OCI-LY1 (cell line): ENCODE data around the gene DUSP1.

Experiments
- H2AFZ ChIP-seq: fragments of 200-600 bp; sonication (generic), shearing (Covaris generic); 2 replicates; pipeline ENCODE4 v1.6.0; 2014; ENCODE audit warnings: antibody characterized with exemption, mild to moderate bottlenecking, low read length
- H3F3A ChIP-seq: fragments of 200-600 bp; sonication (generic), shearing (Covaris generic); 2 replicates; pipeline ENCODE4 v1.6.0; 2014; ENCODE audit warnings: mild to moderate bottlenecking, antibody characterized with exemption, low read length, moderate library complexity; ENCODE audit not compliant: insufficient read depth
- H3K27ac ChIP-seq: fragments of 200-600 bp; sonication (generic); 2 replicates; pipeline ENCODE4 v1.5.1; 2014; ENCODE audit warnings: low read length, mixed run types, mild to moderate bottlenecking, low read depth; ENCODE audit not compliant: poor library complexity, severe bottlenecking
- H3K27me3 ChIP-seq: fragments of 200-600 bp; sonication (generic); 2 replicates; pipeline ENCODE4 v1.6.0; 2014; ENCODE audit warnings: antibody characterized with exemption, mild to moderate bottlenecking, low read length, moderate library complexity; ENCODE audit not compliant: insufficient read depth
- H3K36me3 ChIP-seq: fragments of 200-600 bp; sonication (generic); 2 replicates; pipeline ENCODE4 v1.6.1; 2014; ENCODE audit warnings: mild to moderate bottlenecking, antibody characterized with exemption, low read length, moderate library complexity, mixed read lengths; ENCODE audit not compliant: insufficient read depth
- H3K4me1 ChIP-seq: fragments of 200-600 bp; sonication (generic); 2 replicates; pipeline ENCODE4 v1.5.1; 2014; ENCODE audit warnings: mild to moderate bottlenecking, low read length, moderate library complexity; ENCODE audit not compliant: insufficient read depth, severe bottlenecking
- H3K4me2 ChIP-seq: fragments of 200-600 bp; sonication (generic), shearing (Covaris generic); 2 replicates; pipeline ENCODE4 v1.6.1; 2014; ENCODE audit warnings: low read length
- H3K4me3 ChIP-seq: fragments of 200-600 bp; sonication (generic); 2 replicates; pipeline ENCODE4 v1.5.1; 2014; ENCODE audit warnings: low read length, low read depth, mild to moderate bottlenecking, mixed read lengths; ENCODE audit not compliant: poor library complexity, severe bottlenecking
- H3K79me2 ChIP-seq: fragments of 200-600 bp; shearing (Covaris generic); 2 replicates; pipeline ENCODE4 v1.6.1; 2016; ENCODE audit warnings: mixed run types, low read length, mixed read lengths; ENCODE audit not compliant: insufficient read depth
- H3K9ac ChIP-seq: fragments of 200-600 bp; sonication (generic), shearing (Covaris generic); 2 replicates; pipeline ENCODE4 v1.6.1; 2014; ENCODE audit warnings: mild to moderate bottlenecking, low read length, mixed read lengths
- H3K9me2 ChIP-seq: fragments of 200-600 bp; sonication (generic), shearing (Covaris generic); 2 replicates; pipeline ENCODE4 v1.6.1; 2014; ENCODE audit warnings: low read depth, mild to moderate bottlenecking, low read length, mixed read lengths
- H3K9me3 ChIP-seq: fragments of 200-600 bp; shearing (Covaris generic); 2 replicates; pipeline ENCODE4 v1.6.1; 2014; ENCODE audit warnings: low read length, mixed read lengths
- H4K20me1 ChIP-seq: fragments of 200-600 bp; sonication (generic), shearing (Covaris generic); 2 replicates; pipeline ENCODE4 v1.6.0; 2016; ENCODE audit warnings: mild to moderate bottlenecking, low read length; ENCODE audit not compliant: insufficient read depth
- CTCF ChIP-seq: fragments of 200-600 bp; sonication (generic), shearing (Covaris generic); IDR thresholded peaks from 2 replicates; pipeline ENCODE4 v1.5.1; 2017; ENCODE audit warnings: mild to moderate bottlenecking, antibody characterized with exemption, low read length, moderate library complexity, mixed read lengths
- EZH2 ChIP-seq: fragments of 200-600 bp; sonication (generic), shearing (Covaris generic); IDR thresholded peaks from 2 replicates; pipeline ENCODE4 v1.8.0; 2017; ENCODE audit warnings: borderline replicate concordance, mixed run types, mild to moderate bottlenecking, antibody characterized with exemption, low read length, moderate library complexity, mixed read lengths

The DUSP1 gene

GRCh38 chr5:172775326-172776234 is 4.6 kb upstream of the DUSP1 start:
- Histone ChIP-seq H3K36me3 (no peaks in the 10 kb centered on the region; the same call in 1 of the 2 replicates), H2AFZ (no peak overlapping the region), H3K27ac (no peak overlapping the region), H4K20me1 (no peaks in the 10 kb centered on the region), H3K9ac (no peak overlapping the region), H3K9me3 (no peaks in the 10 kb centered on the region), H3K27me3 (no peaks in the 10 kb centered on the region), H3K9me2 (no peaks in the 10 kb centered on the region), H3F3A (no peaks in the 10 kb centered on the region), H3K4me2 (no peak overlapping the region), H3K4me3 (no peak overlapping the region), H3K79me2 (no peaks in the 10 kb centered on the region), H3K4me1 (peaks cover 32% of the 10 kb centered on the region)
- TF ChIP-seq CTCF (no peak), EZH2 (no peak)

- H3K79me2 ChIP-seq = no peaks in the 10 kb centered on the region
- H3K27me3 ChIP-seq = no peaks in the 10 kb centered on the region
- H3K4me2 ChIP-seq = no peak overlapping the region
- H3F3A ChIP-seq = no peaks in the 10 kb centered on the region
- no peaks in the 10 kb centered on the region for H4K20me1 ChIP-seq
- H3K27ac ChIP-seq = no peak overlapping the region
- no peaks in the 10 kb centered on the region; the same call in 1 of the 2 replicates for H3K36me3 ChIP-seq
- TF ChIP-seq EZH2 (no peak), CTCF (no peak)
- no peaks in the 10 kb centered on the region for H3K9me3 ChIP-seq
- no peak overlapping the region for H2AFZ ChIP-seq
- no peaks in the 10 kb centered on the region for H3K9me2 ChIP-seq
- H3K4me1 ChIP-seq = peaks cover 38% of the 10 kb centered on the region
- no peak overlapping the region for H3K4me3 ChIP-seq
- no peak overlapping the region for H3K9ac ChIP-seq
Observed at GRCh38 chr5:172774561-172775315, 3.7 kb upstream of the DUSP1 start.

GRCh38 chr5:172773481-172774469 is 2.8 kb upstream of the DUSP1 start:
- H3K27ac ChIP-seq = no peak overlapping the region
- TF ChIP-seq EZH2 (no peak), CTCF (no peak)
- H3K36me3 ChIP-seq = no peaks in the 10 kb centered on the region; the same call in 1 of the 2 replicates
- H3K79me2 ChIP-seq = no peaks in the 10 kb centered on the region
- H3K4me2 ChIP-seq = no peak overlapping the region
- H3F3A ChIP-seq = no peaks in the 10 kb centered on the region
- H3K27me3 ChIP-seq = no peaks in the 10 kb centered on the region
- H3K9me2 ChIP-seq = no peaks in the 10 kb centered on the region
- peaks cover 38% of the 10 kb centered on the region for H3K4me1 ChIP-seq
- H2AFZ ChIP-seq = no peak overlapping the region
- no peak overlapping the region for H3K4me3 ChIP-seq
- no peak overlapping the region for H3K9ac ChIP-seq
- no peaks in the 10 kb centered on the region for H3K9me3 ChIP-seq
- H4K20me1 ChIP-seq = no peaks in the 10 kb centered on the region
